A549 (cell line): Measurements from ENCODE around the gene GDAP2. TPM values are rescaled to one million over a fixed set of nuclear protein-coding genes. Genes with fewer than 3 reads are reported as not detected.
"Not testable (repeated sequence)": the region's sequence is repeated elsewhere in the genome, so short reads cannot be mapped to it uniquely, and the experiment has no call there.

ENCODE experiments used
- ATAC-seq, 2 experiments: fragments of 200-7000 bp in 1 of 2; fragments of >200 bp in 1 of 2; cut with Nextera tagmentation in 1 of 2; cut with Tn5 transposase in 1 of 2; 3 replicates each; pipeline versions ENCODE4 v1.8.0 to v1.9.1; 2018 to 2020; ENCODE audit warnings: mild to moderate bottlenecking in 1 of 2, moderate library complexity in 1 of 2
- CTCF ChIA-PET: fragments of 300-600 bp; sonication (Branson Sonifier 250); formaldehyde crosslinking; extraction: SDS; loops from one replicate; lab custom pipeline; 2021; ENCODE audit warnings: antibody characterized with exemption, inconsistent platforms; lab: Yijun Ruan, JAX
- POLR2A ChIA-PET: fragments of 350-600 bp; formaldehyde crosslinking; extraction: SDS; loops from one replicate; lab custom pipeline; 2021; ENCODE audit warnings: antibody characterized with exemption, inconsistent platforms; lab: Yijun Ruan, JAX
- DNase-seq, 2 experiments: peaks; one replicate each; pipeline versions ENCODE4 v3.0.0 to v3.0.0-alpha.2; 2011 to 2016; ENCODE audit warnings: low read depth in 1 of 2, low spot score in 1 of 2
- FAIRE-seq: peaks from 2 replicates; lab custom pipeline; 2011; peaks lifted over from hg19 to GRCh38; lab: Jason Lieb, UNC
- H3K27ac ChIP-seq, 2 experiments: fragments of >200 bp; sonication (Bioruptor Twin); formaldehyde crosslinking; 3 replicates each; pipeline ENCODE4 v1.5.1; 2016 to 2017
- H3K4me1 ChIP-seq: fragments of >200 bp; sonication (Bioruptor Twin); formaldehyde crosslinking; 3 replicates; pipeline ENCODE4 v1.6.1; 2016
- H3K4me2 ChIP-seq: fragments of >200 bp; sonication (Bioruptor Twin); formaldehyde crosslinking; 3 replicates; pipeline ENCODE4 v1.6.1; 2016
- H3K4me3 ChIP-seq: fragments of >200 bp; sonication (Bioruptor Twin); formaldehyde crosslinking; 3 replicates; pipeline ENCODE4 v1.5.1; 2016
- H3K9me3 ChIP-seq: fragments of >200 bp; sonication (Bioruptor Twin); formaldehyde crosslinking; 3 replicates; pipeline ENCODE4 v1.6.1; 2016
- ATOH8 ChIP-seq: fragments of 250-450 bp; sonication (Bioruptor Pico); IDR thresholded peaks from 2 replicates; pipeline ENCODE4 v1.5.0; 2020; ENCODE audit warnings: low read depth, mild to moderate bottlenecking, moderate library complexity
- BCL3 ChIP-seq: fragments of >200 bp; sonication (Bioruptor Twin); formaldehyde crosslinking; IDR thresholded peaks from 3 replicates; pipeline ENCODE4 v1.6.1; 2016
- CBX2 ChIP-seq: fragments of 200-600 bp; sonication (generic); IDR thresholded peaks from 2 replicates; pipeline ENCODE4 v1.6.1; 2016; ENCODE audit warnings: low read depth, mild to moderate bottlenecking, borderline replicate concordance
- CHD2 ChIP-seq: fragments of 150-350 bp; IDR thresholded peaks from 2 replicates; pipeline ENCODE4 v1.6.1; 2014; ENCODE audit warnings: low read length; ENCODE audit not compliant: partially characterized antibody
- CTCF ChIP-seq: fragments of >200 bp; sonication (Bioruptor Twin); formaldehyde crosslinking; IDR thresholded peaks from 3 replicates; pipeline ENCODE4 v1.5.1; 2016
- E2F6 ChIP-seq: IDR thresholded peaks from 2 replicates; pipeline ENCODE4 v1.6.1; 2012; ENCODE audit warnings: low read depth, borderline replicate concordance
- EHF ChIP-seq: fragments of 250-450 bp; sonication (Bioruptor Pico); IDR thresholded peaks from 2 replicates; pipeline ENCODE4 v1.5.0; 2020; ENCODE audit warnings: mild to moderate bottlenecking
- EHMT2 ChIP-seq: fragments of 200-600 bp; sonication (generic); IDR thresholded peaks from 2 replicates; pipeline ENCODE4 v1.6.1; 2016; ENCODE audit warnings: antibody characterized with exemption, low read depth, mild to moderate bottlenecking, moderate library complexity
- HOXB13 ChIP-seq: fragments of 250-450 bp; sonication (Bioruptor Pico); IDR thresholded peaks from 2 replicates; pipeline ENCODE4 v1.5.0; 2020; ENCODE audit warnings: low read depth, mild to moderate bottlenecking, moderate library complexity
- KDM5A ChIP-seq: fragments of 200-600 bp; sonication (generic); IDR thresholded peaks from 2 replicates; pipeline ENCODE4 v1.6.1; 2016; ENCODE audit warnings: antibody characterized with exemption, mild to moderate bottlenecking
- MAZ ChIP-seq: fragments of 150-350 bp; IDR thresholded peaks from 2 replicates; pipeline ENCODE4 v1.6.1; 2014; ENCODE audit warnings: antibody characterized with exemption, low read depth, low read length, borderline replicate concordance
- MYC ChIP-seq: IDR thresholded peaks from 2 replicates; pipeline ENCODE4 v1.6.1; 2012; ENCODE audit warnings: mild to moderate bottlenecking, inconsistent platforms, low read length, improper control_type of control experiment, borderline replicate concordance
- NPAS2 ChIP-seq: fragments of 250-450 bp; sonication (Bioruptor Pico); IDR thresholded peaks from 2 replicates; pipeline ENCODE4 v1.8.0; 2022; ENCODE audit warnings: mild to moderate bottlenecking, moderate library complexity, borderline replicate concordance
- POLR2A ChIP-seq: IDR thresholded peaks from 2 replicates; pipeline ENCODE4 v1.6.1; 2012; ENCODE audit warnings: mild to moderate bottlenecking, low read length
- RAD21 ChIP-seq, 2 experiments: fragments of >200 bp in 1 of 2; sonication (Bioruptor Twin) in 1 of 2; formaldehyde crosslinking in 1 of 2; IDR thresholded peaks in 1 of 2; conservative IDR thresholded peaks in 1 of 2; 2 replicates in 1 of 2; 3 replicates in 1 of 2; pipeline ENCODE4 v1.6.1; 2012 to 2018; ENCODE audit warnings: inconsistent platforms in 1 of 2
- RARB ChIP-seq: fragments of 250-450 bp; sonication (Bioruptor Pico); IDR thresholded peaks from 2 replicates; pipeline ENCODE4 v1.8.0; 2021; ENCODE audit warnings: mild to moderate bottlenecking, moderate library complexity
- RCOR1 ChIP-seq: fragments of 150-350 bp; IDR thresholded peaks from 2 replicates; pipeline ENCODE4 v1.6.1; 2014; ENCODE audit warnings: antibody characterized with exemption, low read length, low read depth
- RFX5 ChIP-seq: fragments of 450-650 bp; IDR thresholded peaks from 2 replicates; pipeline ENCODE4 v1.7.1; 2014; ENCODE audit warnings: antibody characterized with exemption, mild to moderate bottlenecking, moderate library complexity
- RNF2 ChIP-seq: fragments of 200-600 bp; sonication (generic); IDR thresholded peaks from 2 replicates; pipeline ENCODE4 v1.6.1; 2016; ENCODE audit warnings: low read depth, mild to moderate bottlenecking, antibody characterized with exemption, moderate library complexity, borderline replicate concordance
- SMC3 ChIP-seq: fragments of >200 bp; sonication (Bioruptor Twin); formaldehyde crosslinking; IDR thresholded peaks from 3 replicates; pipeline ENCODE4 v1.6.1; 2018; ENCODE audit warnings: inconsistent platforms
- SREBF2 ChIP-seq: fragments of 450-650 bp; IDR thresholded peaks from 2 replicates; pipeline ENCODE4 v1.6.1; 2014; ENCODE audit warnings: mild to moderate bottlenecking, moderate library complexity
- ZC3H11A ChIP-seq: fragments of 450-650 bp; IDR thresholded peaks from 2 replicates; pipeline ENCODE4 v1.6.1; 2014; ENCODE audit warnings: antibody characterized with exemption, mild to moderate bottlenecking
- ZNF302 ChIP-seq: fragments of 250-450 bp; sonication (Bioruptor Pico); IDR thresholded peaks from 2 replicates; pipeline ENCODE4 v1.9.0; 2021; ENCODE audit warnings: inconsistent platforms, mild to moderate bottlenecking, moderate library complexity
- WGBS: methylation state at CpG from one replicate; pipeline ENCODE4 v1.1.6; 2017; ENCODE audit errors: missing lambda C conversion rate; 5-methylcytosine and 5-hydroxymethylcytosine counted together
- polyA plus RNA-seq, 4 experiments: library from polyadenylated mRNA; depleted of rRNA in 3 of 4; stranded (reverse); fragments of >200 nt; fragmentation: RNase III in 1 of 4; extraction: RNeasy Plus Mini Kit Qiagen cat#74134 plus additional on column Dnase treatment in 1 of 4; gene quantifications; 2 replicates in 3 of 4; 3 replicates in 1 of 4; pipeline ENCODE4 v1.2.3, GENCODE V29; 2011 to 2017

Gene GDAP2
- polyA plus RNA-seq, 2 of the 4 experiments (the other 2 are of a cell fraction): 6.7 to 21.2 TPM

- POLR2A ChIA-PET, DNase-seq, H3K4me2 ChIP-seq, H3K9me3 ChIP-seq, H3K27ac ChIP-seq, CTCF ChIA-PET, ATAC-seq, FAIRE-seq, H3K4me3 ChIP-seq: not testable (repeated sequence)
- peaks cover 12% of the 10 kb centered on the region; the same call in 1 of the 3 replicates for H3K4me1 ChIP-seq
Measured at GRCh38 chr1:117844478-117844877, 84.9 kb downstream of the GDAP2 start.

- 74% methylated on average over 1 of the region's 1 CpG for WGBS
- DNase-seq (no peak), ATAC-seq (no peak), FAIRE-seq (no peak)
- peaks cover 12% of the 10 kb centered on the region; the same call in 1 of the 3 replicates for H3K4me1 ChIP-seq
- H3K9me3 ChIP-seq: no peaks in the 10 kb centered on the region
- CTCF ChIA-PET: no interaction called here
- no peak overlapping the region for H3K4me3 ChIP-seq
- TF ChIP-seq EHF (CRISPR knock-in tag) (no peak), SMC3 (no peak), RARB (CRISPR knock-in tag) (no peak), CHD2 (no peak), SREBF2 (no peak), NPAS2 (CRISPR knock-in tag) (no peak), CBX2 (no peak)
- no peak overlapping the region for H3K27ac ChIP-seq
- H3K4me2 ChIP-seq: no peak overlapping the region
- POLR2A ChIA-PET: no interaction called here
Measured at GRCh38 chr1:117843791-117844190, 85.6 kb downstream of the GDAP2 start.

- Histone ChIP-seq H3K9me3 (no peaks in the 10 kb centered on the region), H3K4me1 (peaks cover 11% of the 10 kb centered on the region; the same call in 1 of the 3 replicates), H3K27ac (no peak overlapping the region), H3K4me2 (no peak overlapping the region), H3K4me3 (no peak overlapping the region)
- FAIRE-seq (no peak), DNase-seq (no peak), ATAC-seq (peak in 1 of 2 experiments; percentile 54; a peak in 3 of 6 replicates)
- ChIA-PET POLR2A (no interaction called here), CTCF (no interaction called here)
- 91% methylated on average over 2 of the region's 3 CpGs for WGBS
- TF ChIP-seq RAD21 (conservative IDR thresholded peaks at IDR 0.05 in 1 of 2, IDR thresholded peaks at IDR 0.05 in 1 of 2): no peak
- no peak for TF ChIP-seq KDM5A
- no peak for TF ChIP-seq RFX5
- no peak for TF ChIP-seq ATOH8 (CRISPR knock-in tag)
- TF ChIP-seq CTCF: no peak
- TF ChIP-seq HOXB13: no peak
- no peak for TF ChIP-seq POLR2A
- no peak for TF ChIP-seq ZC3H11A
- TF ChIP-seq E2F6: no peak
- no peak for TF ChIP-seq CBX2
- TF ChIP-seq RNF2: no peak
- no peak for TF ChIP-seq SMC3
- no peak for TF ChIP-seq MAZ
- no peak for TF ChIP-seq ZNF302 (CRISPR knock-in tag)
- no peak for TF ChIP-seq BCL3
- TF ChIP-seq RARB (CRISPR knock-in tag): no peak
- TF ChIP-seq EHMT2: no peak
- no peak for TF ChIP-seq MYC
- no peak for TF ChIP-seq RCOR1
Measured at GRCh38 chr1:117842408-117843170, 86.8 kb downstream of the GDAP2 start.
